ENCODE results near the gene ACVR1B.
A peak's percentile ranks its signal among the peaks of the same experiment; 100 is the strongest.

Gene ACVR1B

GRCh38 chr12:51951199-51951842, at the start of gene ACVR1B:
ACVR1B (plus strand) TSS chr12:51951699; CDS start chr12:51951744, 45 bp downstream.
- DNase-seq = peak; percentile 28 to 94 (median 78)

- no peak for DNase-seq
These were observed 49.6 kb upstream of the ACVR1B start for GRCh38 chr12:51901881-51902280.

- no peak for DNase-seq
These were observed 46.5 kb upstream of the ACVR1B start for GRCh38 chr12:51904951-51905470.

GRCh38 chr12:51905471-51906429, 45.7 kb upstream of the ACVR1B start:
- DNase-seq = no peak

GRCh38 chr12:51906430-51907082, 44.9 kb upstream of the ACVR1B start:
- no peak for DNase-seq

GRCh38 chr12:51907083-51907855, 44.2 kb upstream of the ACVR1B start, which contains the start of gene ACVRL1:
ACVRL1 (plus strand) TSS chr12:51907504; CDS start chr12:51912475, 4,971 bp downstream.
- DNase-seq = no peak

GRCh38 chr12:51907856-51908425, 43.6 kb upstream of the ACVR1B start:
- no peak for DNase-seq

GRCh38 chr12:51908876-51909592, 42.5 kb upstream of the ACVR1B start:
- no peak for DNase-seq

GRCh38 chr12:51910168-51910567, 41.3 kb upstream of the ACVR1B start:
- DNase-seq = no peak

- no peak for DNase-seq
These were observed 40.8 kb upstream of the ACVR1B start for GRCh38 chr12:51910691-51911090.

- no peak for DNase-seq
These were observed 40.2 kb upstream of the ACVR1B start for GRCh38 chr12:51911307-51911706.

- no peak for DNase-seq
These were observed 39.4 kb upstream of the ACVR1B start for GRCh38 chr12:51911788-51912711.

GRCh38 chr12:51913071-51914033, 38.1 kb upstream of the ACVR1B start:
- no peak for DNase-seq

GRCh38 chr12:51914034-51914923, 37.2 kb upstream of the ACVR1B start:
- no peak for DNase-seq

GRCh38 chr12:51915003-51915625, 36.4 kb upstream of the ACVR1B start:
- DNase-seq = no peak

- no peak for DNase-seq
These were observed 35.5 kb upstream of the ACVR1B start for GRCh38 chr12:51915951-51916350.

Measured in anterior cingulate cortex (tissue), 58 donors.